Measurements from ENCODE around the gene PAIP2B. TPM values are rescaled to one million over a fixed set of nuclear protein-coding genes. Genes with fewer than 3 reads are reported as not detected.

The PAIP2B gene
- total RNA-seq, 1 donor from 2014 or later = 6.5 TPM

DNA sequence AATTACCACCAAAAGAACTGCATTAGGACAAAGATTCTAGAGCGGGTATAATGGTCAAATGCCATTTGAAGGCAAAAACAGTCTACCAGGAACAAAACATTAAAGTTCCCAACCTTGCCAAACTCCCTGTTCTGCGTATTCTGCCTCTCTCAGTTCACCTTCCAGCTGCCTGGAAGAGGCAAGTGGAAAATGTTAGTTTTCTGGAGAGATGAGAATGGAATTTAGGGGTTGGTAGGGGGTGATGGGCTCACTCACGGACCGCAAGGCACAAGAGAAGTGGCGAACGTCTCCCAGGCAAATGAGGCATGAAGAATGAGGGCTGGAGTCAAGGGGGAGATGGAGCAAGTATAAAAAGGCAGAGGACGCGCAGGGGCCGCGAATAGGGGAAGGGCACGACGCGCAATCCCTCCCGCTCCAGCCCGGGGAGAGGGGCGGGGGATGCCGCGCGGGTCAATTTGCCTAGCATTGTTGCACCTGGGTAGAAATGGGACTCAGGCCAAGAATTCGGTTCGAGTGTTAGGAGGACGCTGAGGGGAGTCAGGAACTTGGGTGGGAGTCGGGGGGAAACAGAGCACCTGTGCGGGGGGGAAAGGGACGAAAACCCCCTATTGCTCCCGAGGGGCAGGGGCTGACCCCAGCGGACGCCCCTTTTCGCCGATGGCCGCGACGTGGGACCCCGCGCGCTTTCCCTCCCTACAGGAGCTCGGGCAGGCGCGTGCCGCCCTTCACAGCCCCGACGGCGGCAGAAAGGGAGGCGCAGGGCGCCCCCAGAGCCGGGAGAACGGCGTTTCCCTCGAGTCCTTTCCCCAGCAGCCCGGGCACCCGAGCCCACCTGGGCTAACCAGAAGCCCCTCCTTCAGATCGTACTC, 573 bp downstream of the PAIP2B start:
- peak overlapping the region; percentile 97 for H3K4me3 Mint-ChIP-seq
- TF ChIP-seq, protein P1, sequence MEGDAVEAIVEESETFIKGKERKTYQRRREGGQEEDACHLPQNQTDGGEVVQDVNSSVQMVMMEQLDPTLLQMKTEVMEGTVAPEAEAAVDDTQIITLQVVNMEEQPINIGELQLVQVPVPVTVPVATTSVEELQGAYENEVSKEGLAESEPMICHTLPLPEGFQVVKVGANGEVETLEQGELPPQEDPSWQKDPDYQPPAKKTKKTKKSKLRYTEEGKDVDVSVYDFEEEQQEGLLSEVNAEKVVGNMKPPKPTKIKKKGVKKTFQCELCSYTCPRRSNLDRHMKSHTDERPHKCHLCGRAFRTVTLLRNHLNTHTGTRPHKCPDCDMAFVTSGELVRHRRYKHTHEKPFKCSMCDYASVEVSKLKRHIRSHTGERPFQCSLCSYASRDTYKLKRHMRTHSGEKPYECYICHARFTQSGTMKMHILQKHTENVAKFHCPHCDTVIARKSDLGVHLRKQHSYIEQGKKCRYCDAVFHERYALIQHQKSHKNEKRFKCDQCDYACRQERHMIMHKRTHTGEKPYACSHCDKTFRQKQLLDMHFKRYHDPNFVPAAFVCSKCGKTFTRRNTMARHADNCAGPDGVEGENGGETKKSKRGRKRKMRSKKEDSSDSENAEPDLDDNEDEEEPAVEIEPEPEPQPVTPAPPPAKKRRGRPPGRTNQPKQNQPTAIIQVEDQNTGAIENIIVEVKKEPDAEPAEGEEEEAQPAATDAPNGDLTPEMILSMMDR (conservative IDR thresholded peaks at IDR 0.05) = no peak
- no peaks in the 10 kb centered on the region for H3K36me3 Mint-ChIP-seq (ENCODE audit: low read depth)
- H3K27me3 Mint-ChIP-seq (ENCODE audit: low read depth) = peaks cover 32% of the 10 kb centered on the region
- peaks cover 14% of the 10 kb centered on the region for H3K4me1 Mint-ChIP-seq
- H3K27ac Mint-ChIP-seq (ENCODE audit: unreplicated experiment) = peak overlapping the region; percentile 92
- peak; percentile 40 for DNase-seq (ENCODE audit: low read depth, low spot score)
- H3K9me3 Mint-ChIP-seq = no peaks in the 10 kb centered on the region

DNA sequence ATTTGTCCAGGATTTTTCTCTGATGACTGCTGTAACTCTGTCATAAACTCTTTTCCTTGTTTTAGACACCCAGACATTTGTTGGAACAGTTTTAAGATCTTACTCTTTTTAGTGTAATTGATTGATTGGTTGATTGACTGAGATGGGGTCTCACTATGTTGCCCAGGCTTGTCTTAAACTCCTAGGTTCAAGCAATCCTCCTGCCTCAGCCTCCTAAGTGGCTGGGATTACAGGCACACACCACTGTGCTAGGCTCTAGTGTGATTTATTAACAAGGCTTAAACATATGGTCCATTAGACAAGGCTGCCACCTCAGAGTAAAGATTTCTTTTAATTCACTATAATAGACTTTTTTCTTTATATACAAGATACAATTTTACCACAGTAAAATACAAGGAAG, 2.0 kb downstream of the PAIP2B start:
- Mint-ChIP-seq H3K27me3 (ENCODE audit: low read depth) (peaks cover 23% of the 10 kb centered on the region), H3K9me3 (no peaks in the 10 kb centered on the region), H3K4me3 (peak overlapping the region; percentile 97), H3K27ac (ENCODE audit: unreplicated experiment) (no peak overlapping the region), H3K36me3 (ENCODE audit: low read depth) (no peaks in the 10 kb centered on the region), H3K4me1 (peaks cover 14% of the 10 kb centered on the region)
- TF ChIP-seq, protein P1 (conservative IDR thresholded peaks at IDR 0.05) = no peak
- no peak for DNase-seq (ENCODE audit: low read depth, low spot score)

DNA sequence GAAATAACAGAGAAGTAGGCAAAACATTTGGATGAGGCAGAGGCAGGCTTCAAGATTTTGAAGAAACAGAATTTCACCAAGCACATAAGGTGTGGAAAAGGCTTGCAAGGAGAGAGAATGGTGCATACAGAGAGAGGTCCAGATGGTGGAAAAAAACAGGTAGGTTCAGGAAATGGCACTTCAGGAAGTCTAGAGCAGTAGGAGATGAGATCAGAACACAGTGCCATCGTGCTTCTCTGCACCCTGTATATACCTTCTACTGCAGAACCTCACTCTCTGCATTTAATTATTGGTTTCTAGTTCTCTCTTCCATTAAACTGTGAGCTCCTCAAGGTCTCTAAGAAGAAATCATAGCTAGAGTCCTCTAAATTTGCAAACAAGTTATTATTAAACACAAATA, 2.4 kb downstream of the PAIP2B start:
- TF ChIP-seq, protein P1 (conservative IDR thresholded peaks at IDR 0.05) = no peak
- Mint-ChIP-seq H3K27ac (ENCODE audit: unreplicated experiment) (no peak overlapping the region), H3K27me3 (ENCODE audit: low read depth) (peaks cover 20% of the 10 kb centered on the region), H3K9me3 (no peaks in the 10 kb centered on the region), H3K4me1 (peaks cover 14% of the 10 kb centered on the region), H3K36me3 (ENCODE audit: low read depth) (no peaks in the 10 kb centered on the region), H3K4me3 (peak overlapping the region; percentile 80)
- no peak for DNase-seq (ENCODE audit: low read depth, low spot score)

DNA sequence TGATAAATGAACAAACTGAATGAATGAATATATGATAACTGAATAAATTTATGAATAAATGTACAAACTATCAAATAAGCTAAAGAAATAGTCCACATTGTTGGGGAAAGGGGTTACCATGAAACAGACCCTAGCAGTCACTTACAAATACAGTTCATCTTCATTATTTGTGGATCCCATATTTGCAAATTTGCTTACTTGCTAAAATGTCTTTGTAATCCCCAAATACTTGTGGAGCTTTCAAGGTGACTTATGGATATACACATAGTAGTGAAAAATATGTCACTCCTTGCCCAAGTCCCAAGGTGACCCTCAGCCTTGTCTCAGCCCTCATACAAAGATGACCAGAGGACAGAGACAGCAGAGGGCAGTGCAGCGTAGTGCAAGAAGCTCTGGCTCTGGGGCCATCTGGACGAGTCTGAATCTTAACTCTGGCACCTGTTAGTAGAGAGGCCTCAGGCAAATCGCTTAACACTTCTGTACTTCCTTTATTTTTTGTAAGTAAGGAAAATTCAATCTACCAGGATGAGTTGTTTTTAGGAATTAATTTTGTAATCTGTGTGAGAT, 3.1 kb downstream of the PAIP2B start:
- H3K4me1 Mint-ChIP-seq = peaks cover 14% of the 10 kb centered on the region

DNA sequence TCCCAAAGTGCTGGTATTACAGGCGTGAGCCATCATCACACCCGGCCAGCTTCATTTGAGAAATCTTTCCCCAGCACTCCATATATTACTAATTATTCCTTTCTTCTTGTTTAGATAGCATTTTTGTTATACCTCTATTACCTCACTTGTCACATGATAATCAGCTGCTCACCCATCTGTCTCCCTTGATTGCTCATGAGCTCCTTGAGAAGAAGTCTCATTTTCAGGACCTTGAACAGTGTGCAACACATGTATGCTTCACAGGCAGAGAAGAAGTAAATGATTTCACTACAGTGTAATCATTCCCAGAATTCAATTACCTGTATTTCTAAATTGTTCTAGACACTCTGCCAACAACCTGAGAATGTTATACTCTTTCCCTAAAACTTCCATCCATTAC, 6.2 kb downstream of the PAIP2B start:
- H3K9me3 Mint-ChIP-seq = no peaks in the 10 kb centered on the region
- no peak for DNase-seq (ENCODE audit: low read depth, low spot score)
- H3K4me1 Mint-ChIP-seq = no peaks in the 10 kb centered on the region
- no peak overlapping the region for H3K27ac Mint-ChIP-seq (ENCODE audit: unreplicated experiment)
- TF ChIP-seq, protein P1 (conservative IDR thresholded peaks at IDR 0.05) = no peak
- no peak overlapping the region for H3K4me3 Mint-ChIP-seq
- peaks cover 10% of the 10 kb centered on the region for H3K27me3 Mint-ChIP-seq (ENCODE audit: low read depth)
- H3K36me3 Mint-ChIP-seq (ENCODE audit: low read depth) = no peaks in the 10 kb centered on the region

More for the DNA sequence above, 3.1 kb downstream of the PAIP2B start:
- TF ChIP-seq, protein P1 (conservative IDR thresholded peaks at IDR 0.05) = peak; percentile 62
- Mint-ChIP-seq H3K9me3 (no peaks in the 10 kb centered on the region), H3K36me3 (ENCODE audit: low read depth) (no peaks in the 10 kb centered on the region), H3K27ac (ENCODE audit: unreplicated experiment) (no peak overlapping the region), H3K4me3 (peak overlapping the region; percentile 80), H3K27me3 (ENCODE audit: low read depth) (peaks cover 16% of the 10 kb centered on the region)
- peak; percentile 54 for DNase-seq (ENCODE audit: low read depth, low spot score)

Measured in neural crest cell (in vitro differentiated cells).